ENCODE measurements around the gene SYNPR. TPM values are rescaled to one million over a fixed set of nuclear protein-coding genes. Genes with fewer than 3 reads are reported as not detected.

SYNPR gene
- polyA plus RNA-seq, 1 donor from 2014 or later = 2.0 TPM

DNA sequence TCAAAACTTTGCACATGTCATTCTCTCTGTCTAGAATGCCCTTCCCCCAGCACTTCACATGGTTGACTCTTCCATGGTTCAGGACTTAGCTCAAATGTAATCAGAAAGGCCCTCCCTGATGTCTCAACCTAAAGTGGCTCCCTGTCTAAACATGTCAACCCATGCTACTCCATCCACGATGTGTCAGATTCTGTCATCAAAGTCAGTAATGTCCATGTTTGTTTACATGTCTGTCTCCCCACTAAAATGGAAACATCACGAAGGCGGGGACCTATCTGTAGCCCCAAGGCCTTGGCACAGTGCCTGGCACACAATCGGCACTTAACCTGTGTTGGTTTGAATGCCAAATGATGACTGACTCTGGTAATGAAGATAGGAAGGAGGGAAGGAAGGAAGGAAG is 353.6 kb downstream of the SYNPR start:
- no peaks in the 10 kb centered on the region for H4K20me1 ChIP-seq (ENCODE audit: insufficient read depth)
- H3K9ac ChIP-seq (ENCODE audit: low read length) = no peak overlapping the region
- H3K79me2 ChIP-seq (replicated peaks; ENCODE audit: insufficient read depth, low read length) = no peaks in the 10 kb centered on the region
- no peaks in the 10 kb centered on the region for H3F3A ChIP-seq (ENCODE audit: insufficient read depth, low read length, poor library complexity, severe bottlenecking)
- no peaks in the 10 kb centered on the region for H3K9me2 ChIP-seq (ENCODE audit: insufficient read depth, low read length)
- H3K4me2 ChIP-seq (ENCODE audit: low read length) = no peak overlapping the region
- H3K36me3 ChIP-seq (ENCODE audit: insufficient read depth, low read length) = no peaks in the 10 kb centered on the region
- H2AFZ ChIP-seq (ENCODE audit: low read depth, low read length) = no peak overlapping the region
- H3K27me3 ChIP-seq (ENCODE audit: insufficient read depth, low read depth, low read length) = no peaks in the 10 kb centered on the region
- no peak overlapping the region for H3K4me3 ChIP-seq (ENCODE audit: low read length)
- H3K9me3 ChIP-seq (ENCODE audit: low read length) = no peaks in the 10 kb centered on the region
- TF ChIP-seq RAD21 (conservative IDR thresholded peaks at IDR 0.05) = no peak
- TF ChIP-seq, protein P1, sequence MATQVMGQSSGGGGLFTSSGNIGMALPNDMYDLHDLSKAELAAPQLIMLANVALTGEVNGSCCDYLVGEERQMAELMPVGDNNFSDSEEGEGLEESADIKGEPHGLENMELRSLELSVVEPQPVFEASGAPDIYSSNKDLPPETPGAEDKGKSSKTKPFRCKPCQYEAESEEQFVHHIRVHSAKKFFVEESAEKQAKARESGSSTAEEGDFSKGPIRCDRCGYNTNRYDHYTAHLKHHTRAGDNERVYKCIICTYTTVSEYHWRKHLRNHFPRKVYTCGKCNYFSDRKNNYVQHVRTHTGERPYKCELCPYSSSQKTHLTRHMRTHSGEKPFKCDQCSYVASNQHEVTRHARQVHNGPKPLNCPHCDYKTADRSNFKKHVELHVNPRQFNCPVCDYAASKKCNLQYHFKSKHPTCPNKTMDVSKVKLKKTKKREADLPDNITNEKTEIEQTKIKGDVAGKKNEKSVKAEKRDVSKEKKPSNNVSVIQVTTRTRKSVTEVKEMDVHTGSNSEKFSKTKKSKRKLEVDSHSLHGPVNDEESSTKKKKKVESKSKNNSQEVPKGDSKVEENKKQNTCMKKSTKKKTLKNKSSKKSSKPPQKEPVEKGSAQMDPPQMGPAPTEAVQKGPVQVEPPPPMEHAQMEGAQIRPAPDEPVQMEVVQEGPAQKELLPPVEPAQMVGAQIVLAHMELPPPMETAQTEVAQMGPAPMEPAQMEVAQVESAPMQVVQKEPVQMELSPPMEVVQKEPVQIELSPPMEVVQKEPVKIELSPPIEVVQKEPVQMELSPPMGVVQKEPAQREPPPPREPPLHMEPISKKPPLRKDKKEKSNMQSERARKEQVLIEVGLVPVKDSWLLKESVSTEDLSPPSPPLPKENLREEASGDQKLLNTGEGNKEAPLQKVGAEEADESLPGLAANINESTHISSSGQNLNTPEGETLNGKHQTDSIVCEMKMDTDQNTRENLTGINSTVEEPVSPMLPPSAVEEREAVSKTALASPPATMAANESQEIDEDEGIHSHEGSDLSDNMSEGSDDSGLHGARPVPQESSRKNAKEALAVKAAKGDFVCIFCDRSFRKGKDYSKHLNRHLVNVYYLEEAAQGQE (IDR thresholded peaks at IDR 0.05; ENCODE audit: borderline replicate concordance) = no peak
- TF ChIP-seq, protein P2, sequence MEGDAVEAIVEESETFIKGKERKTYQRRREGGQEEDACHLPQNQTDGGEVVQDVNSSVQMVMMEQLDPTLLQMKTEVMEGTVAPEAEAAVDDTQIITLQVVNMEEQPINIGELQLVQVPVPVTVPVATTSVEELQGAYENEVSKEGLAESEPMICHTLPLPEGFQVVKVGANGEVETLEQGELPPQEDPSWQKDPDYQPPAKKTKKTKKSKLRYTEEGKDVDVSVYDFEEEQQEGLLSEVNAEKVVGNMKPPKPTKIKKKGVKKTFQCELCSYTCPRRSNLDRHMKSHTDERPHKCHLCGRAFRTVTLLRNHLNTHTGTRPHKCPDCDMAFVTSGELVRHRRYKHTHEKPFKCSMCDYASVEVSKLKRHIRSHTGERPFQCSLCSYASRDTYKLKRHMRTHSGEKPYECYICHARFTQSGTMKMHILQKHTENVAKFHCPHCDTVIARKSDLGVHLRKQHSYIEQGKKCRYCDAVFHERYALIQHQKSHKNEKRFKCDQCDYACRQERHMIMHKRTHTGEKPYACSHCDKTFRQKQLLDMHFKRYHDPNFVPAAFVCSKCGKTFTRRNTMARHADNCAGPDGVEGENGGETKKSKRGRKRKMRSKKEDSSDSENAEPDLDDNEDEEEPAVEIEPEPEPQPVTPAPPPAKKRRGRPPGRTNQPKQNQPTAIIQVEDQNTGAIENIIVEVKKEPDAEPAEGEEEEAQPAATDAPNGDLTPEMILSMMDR (IDR thresholded peaks at IDR 0.05; ENCODE audit: poor library complexity, severe bottlenecking) = no peak
- TF ChIP-seq SMC3 (conservative IDR thresholded peaks at IDR 0.05; ENCODE audit: poor library complexity) = no peak
- no peak for TF ChIP-seq POLR2AphosphoS5 (IDR thresholded peaks at IDR 0.05)
- TF ChIP-seq TAF1 (IDR thresholded peaks at IDR 0.05; ENCODE audit: low read depth) = no peak
- no peak for TF ChIP-seq EZH2 (IDR thresholded peaks at IDR 0.05; ENCODE audit: borderline replicate concordance, insufficient read depth, low read length, poor library complexity, severe bottlenecking)
- TF ChIP-seq EP300 (conservative IDR thresholded peaks at IDR 0.05; ENCODE audit: poor library complexity, severe bottlenecking) = no peak
- TF ChIP-seq MXI1 (conservative IDR thresholded peaks at IDR 0.05; ENCODE audit: poor library complexity, severe bottlenecking) = no peak
- no peak overlapping the region for H3K27ac ChIP-seq (ENCODE audit: low read length)

DNA sequence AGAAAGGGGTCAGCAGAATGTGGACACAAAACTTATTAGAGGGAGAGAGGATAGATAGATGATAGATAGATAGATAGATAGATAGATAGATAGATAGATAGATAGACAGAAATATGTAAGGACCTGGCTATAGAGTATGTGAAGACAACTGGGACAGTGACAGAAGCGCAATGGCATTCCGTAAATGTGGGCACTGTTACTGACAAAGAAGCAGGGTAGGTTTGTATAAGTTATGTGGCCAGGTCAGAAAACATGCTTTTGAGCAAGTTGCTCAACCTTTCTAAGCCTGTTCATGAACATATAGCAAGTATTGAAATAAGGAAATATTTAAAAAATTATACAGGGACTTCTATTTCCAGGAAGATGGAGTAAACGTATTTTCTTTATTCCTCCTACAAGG is 357.1 kb downstream of the SYNPR start:
- no peak for TF ChIP-seq SMC3 (conservative IDR thresholded peaks at IDR 0.05; ENCODE audit: poor library complexity)
- TF ChIP-seq, protein P1 (IDR thresholded peaks at IDR 0.05; ENCODE audit: borderline replicate concordance) = no peak
- no peak for TF ChIP-seq TAF1 (IDR thresholded peaks at IDR 0.05; ENCODE audit: low read depth)
- no peak for TF ChIP-seq MXI1 (conservative IDR thresholded peaks at IDR 0.05; ENCODE audit: poor library complexity, severe bottlenecking)
- no peak for TF ChIP-seq EZH2 (IDR thresholded peaks at IDR 0.05; ENCODE audit: borderline replicate concordance, insufficient read depth, low read length, poor library complexity, severe bottlenecking)
- TF ChIP-seq, protein P2 (IDR thresholded peaks at IDR 0.05; ENCODE audit: poor library complexity, severe bottlenecking) = no peak
- no peak for TF ChIP-seq POLR2AphosphoS5 (IDR thresholded peaks at IDR 0.05)
- no peak for TF ChIP-seq RAD21 (conservative IDR thresholded peaks at IDR 0.05)
- TF ChIP-seq EP300 (conservative IDR thresholded peaks at IDR 0.05; ENCODE audit: poor library complexity, severe bottlenecking) = no peak
- no peaks in the 10 kb centered on the region for H3F3A ChIP-seq (ENCODE audit: insufficient read depth, low read length, poor library complexity, severe bottlenecking)
- H3K4me2 ChIP-seq (ENCODE audit: low read length) = no peak overlapping the region
- H3K79me2 ChIP-seq (replicated peaks; ENCODE audit: insufficient read depth, low read length) = no peaks in the 10 kb centered on the region
- H3K4me3 ChIP-seq (ENCODE audit: low read length) = no peak overlapping the region
- no peak overlapping the region for H3K9ac ChIP-seq (ENCODE audit: low read length)
- no peaks in the 10 kb centered on the region for H4K20me1 ChIP-seq (ENCODE audit: insufficient read depth)
- H3K27ac ChIP-seq (ENCODE audit: low read length) = no peak overlapping the region
- no peaks in the 10 kb centered on the region for H3K9me3 ChIP-seq (ENCODE audit: low read length)
- no peak overlapping the region for H2AFZ ChIP-seq (ENCODE audit: low read depth, low read length)
- no peaks in the 10 kb centered on the region for H3K27me3 ChIP-seq (ENCODE audit: insufficient read depth, low read depth, low read length)
- no peaks in the 10 kb centered on the region for H3K9me2 ChIP-seq (ENCODE audit: insufficient read depth, low read length)
- H3K36me3 ChIP-seq (ENCODE audit: insufficient read depth, low read length) = no peaks in the 10 kb centered on the region
